ENCODE results near the gene DPCD.

DNA sequence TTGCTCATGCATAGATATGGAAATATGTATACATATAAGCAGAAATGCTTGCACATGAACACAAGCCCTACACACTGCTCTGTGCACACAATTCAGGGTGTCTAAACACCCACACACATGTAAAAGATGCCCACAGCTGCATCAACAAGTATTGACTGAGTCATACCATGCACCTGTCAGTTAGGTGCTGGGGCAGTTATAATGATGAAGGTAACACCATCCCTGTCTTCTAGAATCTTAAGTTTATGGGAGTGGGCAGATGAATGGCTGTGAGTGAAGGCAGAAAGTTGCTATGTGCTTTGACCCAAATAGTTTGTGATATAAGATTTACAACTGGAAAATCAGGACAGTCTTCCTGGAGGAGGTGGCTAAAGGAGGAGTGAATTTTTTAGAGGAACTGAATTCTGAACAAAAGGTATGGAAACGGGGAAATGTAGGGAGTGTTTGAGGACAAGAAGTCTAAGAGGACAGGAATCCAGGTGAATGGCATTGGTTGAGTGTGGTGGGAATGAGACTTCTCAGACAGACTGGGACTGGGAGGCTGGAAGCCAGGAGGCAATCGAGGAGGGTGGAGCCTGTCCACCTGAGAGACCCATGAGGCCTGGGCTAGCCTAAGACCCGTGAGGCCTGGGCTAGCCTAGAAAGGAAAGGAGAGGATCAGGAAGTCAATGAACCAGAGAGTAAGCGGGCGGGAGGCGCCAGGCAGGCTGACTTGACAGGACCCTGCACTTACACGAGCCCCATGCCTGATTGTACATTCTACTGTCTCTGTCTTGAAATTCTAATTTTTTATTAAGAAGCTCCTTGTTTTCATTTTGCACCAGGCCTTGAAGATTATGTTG lies 20.7 kb upstream of the DPCD start:
- TF ChIP-seq, protein P1, sequence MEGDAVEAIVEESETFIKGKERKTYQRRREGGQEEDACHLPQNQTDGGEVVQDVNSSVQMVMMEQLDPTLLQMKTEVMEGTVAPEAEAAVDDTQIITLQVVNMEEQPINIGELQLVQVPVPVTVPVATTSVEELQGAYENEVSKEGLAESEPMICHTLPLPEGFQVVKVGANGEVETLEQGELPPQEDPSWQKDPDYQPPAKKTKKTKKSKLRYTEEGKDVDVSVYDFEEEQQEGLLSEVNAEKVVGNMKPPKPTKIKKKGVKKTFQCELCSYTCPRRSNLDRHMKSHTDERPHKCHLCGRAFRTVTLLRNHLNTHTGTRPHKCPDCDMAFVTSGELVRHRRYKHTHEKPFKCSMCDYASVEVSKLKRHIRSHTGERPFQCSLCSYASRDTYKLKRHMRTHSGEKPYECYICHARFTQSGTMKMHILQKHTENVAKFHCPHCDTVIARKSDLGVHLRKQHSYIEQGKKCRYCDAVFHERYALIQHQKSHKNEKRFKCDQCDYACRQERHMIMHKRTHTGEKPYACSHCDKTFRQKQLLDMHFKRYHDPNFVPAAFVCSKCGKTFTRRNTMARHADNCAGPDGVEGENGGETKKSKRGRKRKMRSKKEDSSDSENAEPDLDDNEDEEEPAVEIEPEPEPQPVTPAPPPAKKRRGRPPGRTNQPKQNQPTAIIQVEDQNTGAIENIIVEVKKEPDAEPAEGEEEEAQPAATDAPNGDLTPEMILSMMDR (IDR thresholded peaks at IDR 0.05) = no peak
- TF ChIP-seq POLR2A (IDR thresholded peaks at IDR 0.05) = no peak
